Measurements from ENCODE around the gene RAB3C. TPM values are rescaled to one million over a fixed set of nuclear protein-coding genes. Genes with fewer than 3 reads are reported as not detected.

The RAB3C gene
- total RNA-seq, 1 donor from 2014 or later = 3.0 TPM

DNA sequence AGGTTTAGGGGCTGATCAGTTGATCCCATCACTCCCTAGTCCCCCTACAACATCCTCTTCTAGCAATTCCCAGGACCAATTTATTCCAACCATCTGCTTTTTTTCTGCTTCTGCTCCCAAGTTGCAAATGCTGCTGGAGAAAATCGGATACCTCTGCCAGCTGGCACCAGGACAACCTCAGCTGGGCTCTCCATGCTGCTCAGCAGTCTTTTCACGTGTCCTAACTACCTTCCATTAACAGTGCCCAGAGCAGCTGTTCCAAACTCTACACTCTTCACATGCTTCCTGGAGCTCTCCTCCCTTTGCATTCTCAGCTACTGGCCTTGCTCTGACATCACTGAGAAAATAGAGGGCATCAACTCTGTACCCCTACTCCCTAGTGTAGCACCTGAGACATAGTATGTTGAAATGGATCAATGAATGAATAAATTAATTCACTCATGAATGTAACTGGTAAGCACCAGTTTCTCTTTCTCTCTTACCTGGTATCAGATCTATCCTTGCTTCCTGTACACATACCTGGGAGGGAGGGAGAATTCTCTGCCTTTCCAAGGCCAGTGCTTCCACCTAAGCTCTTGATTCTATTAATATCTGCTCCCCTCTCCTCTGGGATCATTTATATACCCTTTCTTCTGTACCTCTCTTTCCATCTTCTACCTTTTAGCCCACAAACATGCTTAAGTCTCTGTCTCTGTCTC is 191.0 kb downstream of the RAB3C start:
- no peak for DNase-seq (ENCODE audit: low spot score in 2 of 2)
- Histone ChIP-seq H3K27me3 (no peaks in the 10 kb centered on the region), H3K4me3 (no peak overlapping the region), H3K4me1 (no peaks in the 10 kb centered on the region), H3K27ac (no peak overlapping the region), H3K9me3 (no peaks in the 10 kb centered on the region), H3K36me3 (no peaks in the 10 kb centered on the region)
- TF ChIP-seq, protein P1, sequence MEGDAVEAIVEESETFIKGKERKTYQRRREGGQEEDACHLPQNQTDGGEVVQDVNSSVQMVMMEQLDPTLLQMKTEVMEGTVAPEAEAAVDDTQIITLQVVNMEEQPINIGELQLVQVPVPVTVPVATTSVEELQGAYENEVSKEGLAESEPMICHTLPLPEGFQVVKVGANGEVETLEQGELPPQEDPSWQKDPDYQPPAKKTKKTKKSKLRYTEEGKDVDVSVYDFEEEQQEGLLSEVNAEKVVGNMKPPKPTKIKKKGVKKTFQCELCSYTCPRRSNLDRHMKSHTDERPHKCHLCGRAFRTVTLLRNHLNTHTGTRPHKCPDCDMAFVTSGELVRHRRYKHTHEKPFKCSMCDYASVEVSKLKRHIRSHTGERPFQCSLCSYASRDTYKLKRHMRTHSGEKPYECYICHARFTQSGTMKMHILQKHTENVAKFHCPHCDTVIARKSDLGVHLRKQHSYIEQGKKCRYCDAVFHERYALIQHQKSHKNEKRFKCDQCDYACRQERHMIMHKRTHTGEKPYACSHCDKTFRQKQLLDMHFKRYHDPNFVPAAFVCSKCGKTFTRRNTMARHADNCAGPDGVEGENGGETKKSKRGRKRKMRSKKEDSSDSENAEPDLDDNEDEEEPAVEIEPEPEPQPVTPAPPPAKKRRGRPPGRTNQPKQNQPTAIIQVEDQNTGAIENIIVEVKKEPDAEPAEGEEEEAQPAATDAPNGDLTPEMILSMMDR (IDR thresholded peaks at IDR 0.05) = no peak
- intact Hi-C loops (cut with DNase I) = no loop called here

- H3K27ac ChIP-seq = no peak overlapping the region
- H3K9me3 ChIP-seq = no peaks in the 10 kb centered on the region
- DNase-seq (ENCODE audit: low spot score in 2 of 2) = no peak
- no peaks in the 10 kb centered on the region for H3K27me3 ChIP-seq
- H3K4me3 ChIP-seq = no peak overlapping the region
- no peaks in the 10 kb centered on the region for H3K4me1 ChIP-seq
- H3K36me3 ChIP-seq = no peaks in the 10 kb centered on the region
- TF ChIP-seq, protein P1 (IDR thresholded peaks at IDR 0.05) = no peak
- intact Hi-C loops (cut with DNase I) = no loop called here
Measured at GRCh38 chr5:58774937-58775336, 192.1 kb downstream of the RAB3C start.

- H3K4me1 ChIP-seq = no peaks in the 10 kb centered on the region
- H3K9me3 ChIP-seq = no peaks in the 10 kb centered on the region
- intact Hi-C loops (cut with DNase I) = no loop called here
- no peaks in the 10 kb centered on the region for H3K27me3 ChIP-seq
- H3K27ac ChIP-seq = no peak overlapping the region
- H3K4me3 ChIP-seq = no peak overlapping the region
- H3K36me3 ChIP-seq = no peaks in the 10 kb centered on the region
- TF ChIP-seq, protein P1 (IDR thresholded peaks at IDR 0.05) = no peak
- no peak for DNase-seq (ENCODE audit: low spot score in 2 of 2)
Measured at GRCh38 chr5:58775701-58776262, 192.9 kb downstream of the RAB3C start.

DNA sequence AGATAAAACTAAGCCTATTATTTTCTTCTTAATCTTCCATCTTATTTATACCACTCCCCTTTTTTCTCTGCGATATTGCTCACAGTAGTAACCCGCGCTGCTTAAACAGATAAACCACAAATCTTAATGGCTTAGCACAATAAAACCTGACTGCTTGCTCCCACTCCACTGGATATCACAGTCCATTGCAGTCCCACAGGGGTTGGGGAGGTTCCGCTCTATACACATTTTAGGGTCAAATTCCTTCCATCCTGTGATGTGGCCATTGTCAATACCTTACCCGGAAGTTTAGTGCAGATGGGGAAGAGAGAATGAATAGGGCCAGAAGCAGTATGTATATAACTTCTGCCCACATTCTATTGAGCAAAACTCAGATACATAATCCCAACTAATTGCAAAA is 193.7 kb downstream of the RAB3C start:
- Histone ChIP-seq H3K4me1 (no peaks in the 10 kb centered on the region), H3K27me3 (no peaks in the 10 kb centered on the region), H3K36me3 (no peaks in the 10 kb centered on the region), H3K27ac (no peak overlapping the region), H3K4me3 (no peak overlapping the region), H3K9me3 (no peaks in the 10 kb centered on the region)
- intact Hi-C loops (cut with DNase I) = no loop called here
- TF ChIP-seq, protein P1 (IDR thresholded peaks at IDR 0.05) = no peak
- DNase-seq (ENCODE audit: low spot score in 2 of 2) = no peak

GRCh38 chr5:58778888-58779287 is 196.0 kb downstream of the RAB3C start:
- H3K36me3 ChIP-seq = no peaks in the 10 kb centered on the region
- no peaks in the 10 kb centered on the region for H3K9me3 ChIP-seq
- no peak for DNase-seq (ENCODE audit: low spot score in 2 of 2)
- intact Hi-C loops (cut with DNase I) = no loop called here
- no peaks in the 10 kb centered on the region for H3K27me3 ChIP-seq
- no peaks in the 10 kb centered on the region for H3K4me1 ChIP-seq
- H3K4me3 ChIP-seq = no peak overlapping the region
- TF ChIP-seq, protein P1 (IDR thresholded peaks at IDR 0.05) = no peak
- H3K27ac ChIP-seq = no peak overlapping the region
